ENCODE measurements around the gene NEGR1.
"Not testable (repeated sequence)": the region's sequence is repeated elsewhere in the genome, so short reads cannot be mapped to it uniquely, and the experiment has no call there.

The NEGR1 gene

GRCh38 chr1:71921204-71921603 lies 361.1 kb downstream of the NEGR1 start:
- DNase-seq = no peak

GRCh38 chr1:71920556-71920955 lies 361.8 kb downstream of the NEGR1 start:
- no peak for DNase-seq

- DNase-seq = no peak
Observed at GRCh38 chr1:71919811-71920509, 362.4 kb downstream of the NEGR1 start.

GRCh38 chr1:71918630-71919029 lies 363.7 kb downstream of the NEGR1 start:
- no peak for DNase-seq

GRCh38 chr1:71916894-71917293 lies 365.4 kb downstream of the NEGR1 start:
- DNase-seq = no peak

GRCh38 chr1:71914626-71915025 lies 367.7 kb downstream of the NEGR1 start:
- DNase-seq = no peak

- DNase-seq = no peak
Observed at GRCh38 chr1:71908871-71909390, 373.4 kb downstream of the NEGR1 start.

- DNase-seq = no peak
Observed at GRCh38 chr1:71908303-71908702, 374.0 kb downstream of the NEGR1 start.

- DNase-seq = no peak
Observed at GRCh38 chr1:71899881-71900280, 382.5 kb downstream of the NEGR1 start.

- DNase-seq = not testable (repeated sequence)
Observed at GRCh38 chr1:71888166-71888565, 394.2 kb downstream of the NEGR1 start.

- no peak for DNase-seq
Observed at GRCh38 chr1:71885171-71885570, 397.2 kb downstream of the NEGR1 start.

GRCh38 chr1:71882637-71883036 lies 399.7 kb downstream of the NEGR1 start:
- no peak for DNase-seq

GRCh38 chr1:71882226-71882625 lies 400.1 kb downstream of the NEGR1 start:
- DNase-seq = no peak

- no peak for DNase-seq
Observed at GRCh38 chr1:71881611-71882010, 400.7 kb downstream of the NEGR1 start.

- no peak for DNase-seq
Observed at GRCh38 chr1:71869326-71869725, 413.0 kb downstream of the NEGR1 start.

- DNase-seq = no peak
Observed at GRCh38 chr1:71862756-71863155, 419.6 kb downstream of the NEGR1 start.

GRCh38 chr1:71861022-71861421 lies 421.3 kb downstream of the NEGR1 start:
- DNase-seq = peak; percentile 12

- peak; percentile 75 for DNase-seq
Observed at GRCh38 chr1:71859806-71860205, 422.5 kb downstream of the NEGR1 start.

GRCh38 chr1:71857862-71858261 lies 424.5 kb downstream of the NEGR1 start:
- peak; percentile 62 for DNase-seq

GRCh38 chr1:71853360-71853759 lies 429.0 kb downstream of the NEGR1 start:
- DNase-seq = no peak

- peak; percentile 34 for DNase-seq
Observed at GRCh38 chr1:71850936-71851335, 431.4 kb downstream of the NEGR1 start.

GRCh38 chr1:71850515-71850914 lies 431.8 kb downstream of the NEGR1 start:
- no peak for DNase-seq

- no peak for DNase-seq
Observed at GRCh38 chr1:71843012-71843411, 439.3 kb downstream of the NEGR1 start.

GRCh38 chr1:71839876-71840275 lies 442.5 kb downstream of the NEGR1 start:
- no peak for DNase-seq

GRCh38 chr1:71836904-71837303 lies 445.4 kb downstream of the NEGR1 start:
- no peak for DNase-seq

Measured in NCI-H446 treated with DMSO at 0.1 percent for 48 hours (cell line).